ENCODE data around the gene C6orf132.

GRCh38 chr6:42112351-42112750 is 30.1 kb downstream of the C6orf132 start:
- TF ChIP-seq POLR2AphosphoS5 (IDR thresholded peaks at IDR 0.05) (no peak), CTCF (IDR thresholded peaks at IDR 0.05) (no peak), EP300 (IDR thresholded peaks at IDR 0.05) (no peak)

Measured in esophagus muscularis mucosa (tissue), 4 donors.